GM18508 (cell line): ENCODE results near the gene CRYBB2.
"Not testable (repeated sequence)": the region's sequence is repeated elsewhere in the genome, so short reads cannot be mapped to it uniquely, and the experiment has no call there.

Source experiments
- ATAC-seq: cut with Tn5 transposase; IDR thresholded peaks from one replicate; pipeline ENCODE4 v1.9.1; 2021; ENCODE audit warnings: moderate number of reproducible peaks; ENCODE audit not compliant: insufficient read depth, unreplicated experiment

The CRYBB2 gene

DNA sequence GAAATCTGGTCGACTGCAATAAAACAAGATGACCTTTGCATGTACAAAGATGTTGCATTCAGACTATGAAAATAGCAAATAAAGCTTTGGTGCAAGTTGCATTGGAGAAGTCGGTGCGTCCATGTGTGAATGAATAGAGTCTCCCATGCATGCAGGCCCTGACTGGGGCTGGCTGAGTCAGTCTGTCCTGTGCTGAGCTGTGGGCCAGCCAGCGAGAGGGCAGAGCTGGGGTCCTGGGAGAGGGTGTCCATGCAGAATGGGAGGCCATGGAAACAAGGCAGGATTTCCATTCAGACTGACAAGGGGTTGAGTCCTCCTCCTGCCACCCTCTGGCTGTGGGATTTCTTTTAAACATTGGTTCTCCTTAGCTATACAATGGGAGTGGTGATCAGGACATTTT is 22.1 kb upstream of the CRYBB2 start:
- ATAC-seq = no peak

DNA sequence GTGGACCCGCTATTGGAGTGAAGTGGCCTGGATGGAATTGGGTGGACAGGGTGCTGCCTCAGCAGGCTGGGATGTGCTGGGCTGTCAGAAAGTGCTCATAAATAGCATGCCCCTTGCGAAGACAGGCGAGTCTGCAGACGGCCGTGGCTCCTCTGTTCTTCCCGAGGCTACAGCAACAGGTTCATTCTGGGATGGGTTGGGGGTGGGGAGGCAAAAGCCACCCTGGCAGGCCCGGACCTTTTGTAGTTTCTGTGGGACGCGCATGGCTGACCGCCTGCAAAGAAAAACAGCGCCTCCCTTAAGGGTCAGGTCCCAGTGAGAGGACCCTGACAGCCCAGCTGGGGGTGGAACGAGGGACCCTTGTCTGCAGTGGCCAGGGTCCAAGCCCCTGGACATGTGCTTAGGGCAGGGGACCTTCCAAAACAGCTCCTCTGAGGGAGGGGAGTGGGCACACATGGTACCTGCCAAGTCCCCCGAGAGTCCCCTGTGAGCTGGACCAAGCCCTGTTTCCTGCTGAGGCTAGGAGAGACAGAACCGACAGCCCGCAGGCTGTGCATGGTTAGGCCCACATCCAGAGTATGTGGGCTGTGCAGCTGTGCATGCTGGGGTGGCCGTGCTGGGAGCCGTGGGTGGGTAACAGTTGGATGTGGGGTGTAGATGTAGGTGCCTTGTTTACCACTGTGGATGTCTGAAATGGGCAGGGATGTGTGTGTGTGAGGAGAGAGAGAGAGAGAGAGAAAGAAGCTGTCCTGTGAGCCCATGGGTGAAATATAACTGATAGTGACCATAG is 19.5 kb upstream of the CRYBB2 start, which contains the start of gene CRYBB3:
Gene CRYBB3 (plus strand): TSS at position 128 of the 790 bp plus-strand sequence. CDS start 1,539 bp downstream, outside the sequence.
- ATAC-seq = no peak

DNA sequence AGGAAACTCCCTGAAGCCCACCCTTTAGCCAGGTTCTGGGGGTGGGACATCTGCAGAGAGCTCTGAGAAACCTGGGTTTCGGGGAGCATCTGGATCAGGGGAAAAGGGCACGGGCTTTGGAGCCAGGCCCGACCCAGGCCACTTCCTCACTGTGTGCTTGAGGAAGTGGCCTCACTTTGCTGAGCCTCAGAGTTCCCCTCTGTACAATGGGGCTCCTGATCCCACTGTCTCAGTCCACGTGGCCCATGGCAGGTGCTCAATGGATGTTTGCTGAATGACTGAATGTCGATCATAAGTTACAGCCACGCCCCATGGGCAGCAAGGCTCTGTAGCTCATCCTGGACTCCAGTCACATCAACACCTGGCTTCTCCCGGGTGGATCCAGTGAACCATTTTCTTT is 18.5 kb upstream of the CRYBB2 start:
- ATAC-seq = no peak

DNA sequence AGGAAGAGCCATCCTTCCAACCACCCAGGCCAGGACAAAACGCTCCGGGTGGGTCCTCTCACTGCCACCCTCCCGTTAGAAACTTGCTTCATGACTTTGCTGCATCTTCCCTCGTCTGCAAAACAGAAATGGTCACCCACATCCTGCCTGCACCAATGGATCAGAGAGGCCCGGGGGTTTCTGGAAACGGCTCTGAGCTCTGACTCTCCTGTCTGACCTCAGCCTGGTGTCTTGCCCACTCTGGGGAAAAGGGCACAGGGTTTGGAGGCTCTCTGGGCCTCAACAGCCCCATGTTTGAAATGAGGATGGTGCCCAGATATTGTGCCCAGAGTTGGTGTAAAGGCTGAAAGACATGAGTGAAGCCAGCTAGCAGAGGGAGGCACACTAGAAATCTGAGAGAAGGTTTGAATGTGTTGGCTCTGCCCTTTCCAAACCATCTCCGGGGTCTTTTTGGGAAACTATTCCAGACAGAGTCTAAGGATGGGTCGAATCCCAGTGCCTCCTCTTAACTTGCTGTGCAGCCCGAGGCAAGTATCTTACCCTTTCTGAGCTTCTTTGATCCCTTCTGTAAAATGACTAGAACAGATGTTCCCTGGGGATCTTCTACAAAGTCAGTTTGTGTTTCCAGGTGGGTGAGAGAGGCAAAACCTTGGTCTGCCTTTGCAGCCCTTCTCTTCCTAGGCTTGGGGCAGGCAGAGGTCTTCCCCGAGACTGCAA is 17.7 kb upstream of the CRYBB2 start:
- ATAC-seq = no peak

DNA sequence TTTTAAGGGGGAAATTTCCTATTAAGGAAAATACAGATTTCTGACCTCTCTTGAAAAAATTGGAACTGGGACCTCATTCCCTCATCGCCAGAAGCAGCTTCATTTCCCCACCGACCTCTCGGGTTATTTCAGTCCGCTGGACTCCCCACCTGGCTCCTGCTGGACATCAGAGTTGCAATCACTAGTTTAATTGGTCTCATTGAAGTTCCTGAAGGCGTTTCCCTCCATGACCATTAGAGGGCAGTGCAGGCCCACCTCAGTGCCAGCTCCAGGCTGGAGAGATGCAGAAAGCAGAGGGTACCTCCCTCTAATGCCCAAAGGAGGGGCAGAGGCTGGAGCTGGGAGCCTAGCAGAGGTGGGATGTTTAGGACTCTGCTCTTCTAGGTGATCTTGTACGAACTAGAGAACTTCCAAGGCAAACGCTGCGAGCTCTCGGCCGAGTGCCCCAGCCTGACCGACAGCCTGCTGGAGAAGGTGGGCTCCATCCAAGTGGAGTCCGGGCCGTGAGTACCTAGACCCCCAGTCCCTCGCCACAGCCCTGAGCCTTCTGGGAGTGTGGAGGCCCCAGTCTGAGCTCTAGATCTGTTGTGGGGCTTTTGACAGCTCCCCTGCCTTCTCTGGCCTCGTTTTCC is 17.0 kb upstream of the CRYBB2 start:
- no peak for ATAC-seq

DNA sequence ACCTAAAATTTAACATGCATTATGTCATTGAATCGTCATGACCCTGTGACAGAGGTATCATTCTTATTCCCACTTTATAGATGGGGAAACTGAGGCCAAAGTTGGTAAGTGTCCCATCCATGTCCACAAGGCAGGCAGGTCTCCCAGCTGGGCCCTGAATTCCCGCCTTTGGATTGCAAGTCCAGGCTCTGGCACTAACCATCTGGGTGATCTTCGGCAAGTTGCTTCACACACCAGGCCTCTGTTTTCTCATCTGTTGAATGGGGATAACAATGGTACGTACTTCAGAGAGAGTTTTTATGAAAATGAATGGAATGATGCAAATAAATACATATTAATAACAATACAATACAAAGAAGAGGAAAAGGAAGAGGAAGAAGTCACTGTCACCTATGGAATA is 16.4 kb upstream of the CRYBB2 start:
- no peak for ATAC-seq

DNA sequence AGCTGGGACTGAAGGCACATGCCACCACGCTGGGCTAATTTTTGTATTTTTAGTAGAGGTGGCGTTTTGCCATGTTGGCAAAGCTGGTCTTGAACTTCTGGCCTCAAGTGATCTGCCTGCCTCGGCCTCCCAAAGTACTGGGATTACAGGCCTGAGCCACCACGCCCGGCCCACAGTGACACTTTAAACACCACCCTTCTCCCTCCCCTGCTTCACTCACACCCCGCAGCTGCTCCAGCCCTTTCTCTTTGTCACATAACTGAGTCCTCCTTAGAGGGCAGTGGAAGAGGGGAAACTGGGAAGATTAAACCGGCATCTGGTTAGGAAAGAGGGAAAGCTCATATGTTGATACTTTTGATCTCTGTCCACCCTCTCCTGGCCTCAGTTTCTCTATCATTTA is 14.9 kb upstream of the CRYBB2 start:
- ATAC-seq = not testable (repeated sequence)

DNA sequence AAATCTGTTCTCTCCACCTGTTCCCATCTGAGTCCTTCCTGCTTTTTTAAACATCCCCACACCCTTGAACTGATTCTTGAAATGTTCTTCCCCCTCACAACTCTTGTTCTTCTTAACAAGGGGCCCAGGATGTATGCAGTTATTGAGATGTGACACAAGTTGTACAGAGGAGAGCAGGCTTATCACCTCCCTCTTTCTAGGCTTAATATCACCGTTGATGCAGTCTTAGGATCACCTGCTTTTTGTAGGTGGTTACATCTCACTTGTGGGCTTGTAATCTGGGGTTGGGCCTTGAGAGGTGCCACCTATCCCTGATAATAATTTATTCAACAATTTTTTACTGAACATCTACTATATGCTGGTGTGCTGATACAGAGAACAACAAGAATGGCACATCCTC is 13.6 kb upstream of the CRYBB2 start:
- ATAC-seq = no peak

DNA sequence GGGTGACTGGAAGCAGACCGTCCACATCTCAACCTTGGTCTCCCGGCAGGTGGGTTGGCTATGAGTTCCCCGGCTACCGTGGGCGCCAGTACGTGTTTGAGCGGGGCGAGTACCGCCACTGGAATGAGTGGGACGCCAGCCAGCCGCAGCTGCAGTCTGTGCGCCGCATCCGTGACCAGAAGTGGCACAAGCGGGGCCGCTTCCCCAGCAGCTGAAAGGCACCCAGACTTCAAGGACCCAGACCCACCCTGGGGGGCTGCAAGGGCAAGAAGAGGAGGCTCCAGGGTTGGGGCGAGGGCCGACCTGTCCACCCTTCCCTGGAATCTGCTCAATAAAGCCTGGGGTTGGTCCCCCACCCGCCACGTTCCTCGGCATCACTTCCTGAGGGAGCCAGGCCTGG is 12.4 kb upstream of the CRYBB2 start:
- ATAC-seq = no peak

DNA sequence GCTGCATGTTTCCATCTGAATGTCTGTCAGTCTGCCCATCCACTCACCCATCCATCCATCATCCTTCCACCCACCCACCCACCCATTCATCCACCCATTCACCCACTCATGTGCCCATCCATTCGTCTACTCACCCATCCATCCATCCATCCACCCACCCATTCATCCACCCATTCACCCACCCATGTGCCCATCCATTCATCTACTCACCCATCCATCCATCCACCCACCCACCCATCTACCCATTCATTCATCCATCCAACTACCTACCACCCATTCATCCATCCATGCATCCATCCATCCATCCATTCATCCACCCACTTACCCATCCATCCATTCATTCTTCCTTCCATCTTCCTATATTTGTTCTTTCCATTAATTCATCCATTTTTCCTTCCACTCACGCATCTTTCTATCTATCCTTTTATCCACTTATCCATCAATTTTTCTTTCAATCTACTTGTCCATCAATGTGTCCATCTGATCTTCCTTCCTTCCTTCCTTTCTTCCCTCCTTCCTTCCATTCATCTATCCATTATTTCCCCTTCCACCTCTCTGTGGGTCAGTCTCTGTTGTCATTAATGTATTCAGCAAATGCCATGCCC is 11.8 kb upstream of the CRYBB2 start:
- ATAC-seq = no peak

DNA sequence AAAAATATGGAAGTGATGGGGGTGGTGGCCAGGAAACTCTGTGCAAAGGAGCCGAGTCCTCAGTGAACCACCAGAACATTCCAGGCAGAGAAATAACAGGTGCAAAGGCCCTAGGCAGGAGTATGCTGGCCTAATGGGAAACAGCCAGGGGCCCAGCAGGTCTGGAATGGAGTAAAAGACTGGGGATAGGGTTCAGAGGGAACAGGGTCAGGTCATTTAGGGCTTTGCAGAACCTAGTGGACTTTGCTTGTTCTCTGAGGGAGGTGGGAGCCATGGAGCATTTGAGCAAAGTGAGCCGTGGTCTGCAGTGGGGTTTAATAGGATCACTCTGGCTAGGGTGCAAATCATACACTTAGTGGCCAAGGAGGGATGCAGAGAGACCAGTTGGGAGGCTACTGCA is 11.1 kb upstream of the CRYBB2 start:
- ATAC-seq = no peak

DNA sequence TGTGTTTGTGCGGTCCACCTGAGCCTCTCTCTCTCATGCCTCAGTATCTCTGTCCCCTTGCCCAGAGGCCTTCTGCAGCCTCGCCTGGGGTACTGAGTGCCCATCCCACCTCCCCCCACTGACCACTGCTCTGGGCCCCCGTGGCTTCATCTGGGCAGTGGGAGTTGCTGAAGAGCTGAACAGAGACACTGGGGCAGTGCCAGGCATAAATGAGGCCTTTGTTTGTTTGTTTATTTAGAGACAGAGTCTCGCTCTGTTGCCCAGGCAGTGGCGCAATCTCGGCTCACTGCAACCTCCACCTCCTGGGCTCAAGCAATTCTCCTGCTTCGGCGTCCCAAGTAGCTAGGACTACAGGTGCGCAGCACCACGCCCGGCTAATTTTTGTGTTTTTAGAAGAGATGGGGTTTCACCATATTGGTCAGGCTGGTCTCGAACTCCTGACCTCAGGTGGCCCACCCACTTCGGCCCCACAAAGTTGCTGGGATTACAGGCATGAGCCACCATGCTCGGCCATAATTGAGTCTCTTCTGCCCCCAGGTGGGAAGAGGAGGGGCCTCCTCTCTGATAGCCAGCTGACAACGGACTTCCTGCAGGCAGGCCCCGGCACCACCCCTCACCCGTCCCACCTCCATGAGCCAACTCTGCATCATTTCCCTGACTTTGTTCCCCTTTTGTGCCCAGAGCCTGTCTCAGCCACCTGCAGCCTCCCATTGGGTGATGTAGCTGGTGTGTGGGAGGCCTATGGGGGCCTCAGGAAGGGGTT is 10.5 kb upstream of the CRYBB2 start:
- no peak for ATAC-seq

DNA sequence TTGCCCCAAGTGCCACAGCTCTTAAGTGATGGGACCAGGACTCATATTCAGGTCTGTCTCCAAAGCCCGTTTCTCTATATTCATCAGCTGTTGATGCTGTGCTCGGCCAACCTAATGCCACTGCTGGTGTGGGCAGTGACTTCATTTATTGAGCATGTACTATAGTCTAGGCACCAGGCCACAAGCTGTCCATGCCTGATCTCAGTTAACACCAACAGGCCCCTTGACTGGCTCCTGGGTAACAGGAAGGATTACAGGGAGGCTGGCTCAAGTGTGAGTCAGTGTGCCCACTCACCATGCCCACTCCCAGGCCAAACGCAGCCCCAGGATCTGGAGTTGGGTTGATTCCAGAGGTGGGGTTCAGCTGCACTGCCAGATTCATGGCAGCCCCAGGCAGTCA is 8.6 kb upstream of the CRYBB2 start:
- no peak for ATAC-seq

DNA sequence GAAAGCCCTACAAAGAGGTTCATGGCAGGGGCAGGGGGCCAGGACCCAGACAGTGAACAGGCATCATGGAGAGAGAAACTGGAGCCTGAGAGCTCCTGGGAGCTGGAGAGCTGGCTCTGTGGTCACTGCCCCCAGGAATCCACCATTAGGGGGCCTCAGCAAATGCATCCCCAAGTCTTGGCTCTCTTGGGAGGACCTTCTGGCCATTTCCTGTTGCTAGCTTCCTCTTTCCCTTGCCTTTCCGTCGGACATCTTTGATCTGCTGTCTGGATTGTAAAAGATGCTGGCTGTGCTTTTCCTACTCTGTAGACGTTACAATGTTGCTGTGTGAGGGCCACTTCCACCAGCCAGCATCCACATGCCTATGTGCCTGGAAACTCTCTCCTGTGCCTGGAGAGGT is 7.1 kb upstream of the CRYBB2 start:
- ATAC-seq = no peak

DNA sequence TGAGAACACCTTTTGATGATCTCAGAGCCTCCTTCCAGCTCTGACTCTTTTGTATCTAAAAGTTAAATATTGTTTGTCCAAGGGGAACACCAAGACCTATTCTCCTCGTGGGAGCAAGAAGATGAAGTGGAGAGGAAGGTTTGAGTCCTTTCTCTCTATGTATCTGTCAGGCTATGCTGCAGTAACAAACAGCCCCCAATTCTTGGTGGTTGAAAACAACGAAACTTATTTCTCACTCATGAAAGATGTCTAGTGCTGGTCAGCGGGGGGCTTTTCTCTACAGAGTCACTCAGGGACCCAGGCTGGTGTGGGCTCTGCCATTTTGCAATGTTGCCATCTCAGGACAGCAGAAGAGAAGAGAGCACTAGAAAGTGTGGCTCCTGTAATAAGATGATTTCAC is 6.2 kb upstream of the CRYBB2 start:
- no peak for ATAC-seq

DNA sequence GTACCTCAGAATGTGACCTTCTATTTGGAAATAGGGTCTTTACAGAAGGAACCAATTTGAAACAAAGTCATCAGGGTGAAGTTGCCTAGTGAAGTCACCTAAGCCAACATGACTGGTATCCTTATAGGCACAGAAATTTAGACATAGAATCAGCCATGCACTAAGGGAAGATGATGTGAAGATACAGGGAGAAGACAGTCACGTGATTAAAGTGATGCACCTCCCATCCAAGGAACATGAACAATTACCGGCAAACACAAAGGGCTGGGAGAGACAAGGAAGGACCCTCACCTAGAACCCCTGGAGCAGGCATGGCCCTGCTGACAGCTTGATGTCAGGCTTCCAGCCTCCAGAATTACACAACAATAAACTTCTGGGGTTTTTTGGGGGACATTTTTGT is 3.2 kb upstream of the CRYBB2 start:
- ATAC-seq = no peak

DNA sequence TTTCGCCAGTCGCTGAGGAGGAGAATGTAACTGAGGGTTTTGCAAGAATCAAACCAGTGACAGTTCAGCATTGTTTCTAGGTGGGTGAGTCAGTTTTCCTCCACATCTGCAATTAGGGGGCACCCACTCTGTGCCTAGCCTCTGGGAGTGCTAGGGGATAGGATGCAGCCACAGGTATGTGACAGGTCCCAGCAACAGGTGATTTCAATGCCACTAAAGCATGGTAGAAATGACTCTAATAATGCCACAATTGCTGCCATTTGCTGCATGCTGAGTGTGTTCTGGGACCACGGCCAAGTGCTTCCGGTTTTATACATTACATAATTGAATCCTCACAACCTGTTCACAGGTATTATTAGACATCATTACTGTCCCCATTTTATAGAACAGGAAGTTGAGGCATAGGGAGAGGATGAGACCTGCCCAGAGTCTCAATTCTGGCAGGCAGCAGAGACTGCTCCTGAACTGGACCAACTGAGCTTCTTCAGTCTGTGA is 556 bp downstream of the CRYBB2 start:
- no peak for ATAC-seq

DNA sequence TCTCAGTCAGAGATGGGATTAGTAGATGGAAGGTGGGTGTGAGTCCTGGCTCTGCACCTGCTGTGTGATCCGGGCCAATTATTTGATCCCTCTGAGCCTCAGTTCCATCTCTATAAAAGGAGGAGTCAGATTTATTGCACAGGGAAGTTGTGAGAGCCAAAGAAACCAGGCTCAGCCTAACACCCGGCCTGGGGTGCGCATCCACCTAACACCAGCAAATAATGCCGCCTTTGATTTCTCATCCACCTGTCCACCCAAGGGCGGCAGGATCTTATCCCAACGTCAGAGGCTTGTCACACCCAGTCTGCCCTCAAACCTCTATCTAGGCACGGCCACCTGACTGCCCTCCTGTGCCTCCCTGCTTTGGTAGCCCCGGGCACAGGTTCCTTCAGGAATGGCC is 2.4 kb downstream of the CRYBB2 start:
- ATAC-seq = no peak

DNA sequence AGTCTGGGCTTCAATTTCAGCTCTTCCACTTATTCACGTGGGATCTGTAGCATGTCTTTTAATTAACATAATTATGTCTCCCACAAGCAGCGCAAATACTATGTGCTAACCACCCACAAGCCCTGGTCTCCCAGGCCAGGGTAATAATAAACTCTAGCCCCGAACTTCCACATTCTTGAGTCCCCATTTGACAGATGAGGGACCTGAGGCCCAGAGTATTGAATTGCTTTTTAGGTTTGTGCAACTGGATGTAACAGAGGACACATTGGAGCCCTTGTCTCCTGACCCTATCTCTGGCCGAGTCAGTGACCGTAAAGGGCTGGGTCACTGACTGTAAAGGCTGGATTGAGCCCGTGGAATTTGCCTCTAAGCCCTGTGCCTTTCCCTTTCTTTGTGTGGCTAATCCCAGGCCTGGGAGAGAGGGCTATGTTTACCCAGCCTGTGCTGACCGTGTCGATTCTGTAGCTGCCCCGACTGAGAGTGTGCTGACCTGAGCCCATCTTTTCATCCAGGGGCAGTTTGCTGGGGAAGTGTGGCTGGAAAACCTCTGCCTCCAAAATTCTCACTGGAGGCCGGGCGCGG is 3.9 kb downstream of the CRYBB2 start:
- no peak for ATAC-seq

DNA sequence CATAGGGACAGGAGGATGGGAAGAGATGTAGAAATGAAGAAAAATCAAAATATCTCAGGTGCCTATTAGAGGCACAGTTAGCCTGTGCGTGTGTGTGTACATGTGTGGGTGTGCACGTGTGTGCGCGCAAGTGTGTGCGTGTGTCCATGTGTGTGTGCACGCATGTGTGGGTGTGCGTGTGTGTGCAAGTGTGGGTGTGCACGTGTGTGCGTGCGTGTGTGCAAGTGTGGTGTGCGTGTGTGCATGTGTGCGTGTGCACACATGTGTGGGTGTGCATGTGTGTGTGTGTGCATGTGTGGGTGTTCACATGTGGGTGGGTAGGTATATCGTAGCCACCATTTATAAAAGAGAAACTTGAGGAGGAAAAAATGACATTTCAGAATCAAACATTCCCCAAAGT is 9.4 kb downstream of the CRYBB2 start:
- no peak for ATAC-seq
